ENCODE data around the gene GALNT10. TPM values are rescaled to one million over a fixed set of nuclear protein-coding genes. Genes with fewer than 3 reads are reported as not detected.

Gene GALNT10
- total RNA-seq, 2 donors from 2014 or later = 11.5 to 19.5 TPM

GRCh38 chr5:154371687-154372086 is 181.2 kb downstream of the GALNT10 start:
- intact Hi-C loops (cut with DNase I) = no loop called here
- 53 to 72% methylated on average over 3 of the region's 3 CpGs for WGBS, 2 donors
- ATAC-seq = no peak
- H3K27me3 ChIP-seq = no peaks in the 10 kb centered on the region
- peaks cover 11% of the 10 kb centered on the region for H3K4me1 ChIP-seq
- no peak for DNase-seq
- H3K36me3 ChIP-seq (replicated peaks in 1 of 2; ENCODE audit: insufficient read depth in 1 of 2, low read depth in 2 of 2) = no peaks in the 10 kb centered on the region
- TF ChIP-seq CTCF (IDR thresholded peaks at IDR 0.05) (no peak), POLR2A (IDR thresholded peaks at IDR 0.05) (no peak)
- H3K9me3 ChIP-seq = no peaks in the 10 kb centered on the region
- H3K4me3 ChIP-seq = no peak overlapping the region
- no peak overlapping the region for H3K27ac ChIP-seq

- H3K9me3 ChIP-seq = no peaks in the 10 kb centered on the region
- no peak overlapping the region for H3K27ac ChIP-seq
- intact Hi-C loops (cut with DNase I) = no loop called here
- DNase-seq (no peak), ATAC-seq (no peak)
- WGBS, 2 donors = 94 to 100% methylated on average over 5 of the region's 5 CpGs
- H3K27me3 ChIP-seq = no peaks in the 10 kb centered on the region
- no peak overlapping the region for H3K4me3 ChIP-seq
- H3K4me1 ChIP-seq = peaks cover 11% of the 10 kb centered on the region
- no peaks in the 10 kb centered on the region for H3K36me3 ChIP-seq (replicated peaks in 1 of 2; ENCODE audit: insufficient read depth in 1 of 2, low read depth in 2 of 2)
- no peak for TF ChIP-seq CTCF (IDR thresholded peaks at IDR 0.05)
- TF ChIP-seq POLR2A (IDR thresholded peaks at IDR 0.05) = no peak
Observed at GRCh38 chr5:154372661-154373060, 182.1 kb downstream of the GALNT10 start.

GRCh38 chr5:154373326-154373725 is 182.8 kb downstream of the GALNT10 start:
- H3K9me3 ChIP-seq = no peaks in the 10 kb centered on the region
- no peak for DNase-seq
- peaks cover 5% of the 10 kb centered on the region for H3K4me1 ChIP-seq
- intact Hi-C loops (cut with DNase I) = no loop called here
- H3K36me3 ChIP-seq (replicated peaks in 1 of 2; ENCODE audit: insufficient read depth in 1 of 2, low read depth in 2 of 2) = no peaks in the 10 kb centered on the region
- 91 to 92% methylated on average over 4 of the region's 4 CpGs for WGBS, 2 donors
- no peak for TF ChIP-seq POLR2A (IDR thresholded peaks at IDR 0.05)
- TF ChIP-seq CTCF (IDR thresholded peaks at IDR 0.05) = no peak
- H3K27me3 ChIP-seq = no peaks in the 10 kb centered on the region
- ATAC-seq = no peak
- no peak overlapping the region for H3K27ac ChIP-seq
- no peak overlapping the region for H3K4me3 ChIP-seq

DNA sequence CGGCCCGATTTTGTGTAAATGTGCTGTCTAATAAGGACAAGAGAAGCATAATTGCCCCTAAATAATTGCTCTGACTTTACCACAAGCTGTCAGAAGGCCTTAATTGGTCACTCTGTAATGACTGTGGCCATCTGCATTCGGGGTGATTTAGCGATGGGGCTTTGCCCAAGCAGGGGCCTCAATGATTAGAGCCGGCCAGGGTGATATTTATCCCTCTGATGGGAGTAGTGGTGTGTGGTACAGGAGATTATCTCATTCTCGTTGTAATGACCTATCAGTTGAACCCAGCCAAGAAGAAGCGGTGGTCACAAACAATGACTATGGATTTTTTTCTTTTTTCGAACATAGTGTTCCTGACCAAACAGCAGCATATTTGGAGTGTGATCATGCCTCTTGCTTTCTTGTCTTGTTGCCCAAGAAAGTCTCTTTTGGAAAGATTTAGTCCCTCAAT is 183.2 kb downstream of the GALNT10 start:
- Histone ChIP-seq H3K9me3 (no peaks in the 10 kb centered on the region), H3K27ac (no peak overlapping the region), H3K36me3 (replicated peaks in 1 of 2; ENCODE audit: insufficient read depth in 1 of 2, low read depth in 2 of 2) (no peaks in the 10 kb centered on the region), H3K27me3 (no peaks in the 10 kb centered on the region), H3K4me3 (no peak overlapping the region), H3K4me1 (peaks cover under 1% of the 10 kb centered on the region)
- intact Hi-C loops (cut with DNase I) = no loop called here
- WGBS, 2 donors = 84 to 92% methylated on average over 8 of the region's 8 CpGs
- TF ChIP-seq CTCF (IDR thresholded peaks at IDR 0.05) (no peak), POLR2A (IDR thresholded peaks at IDR 0.05) (no peak)
- DNase-seq = no peak
- ATAC-seq = no peak

- DNase-seq (no peak), ATAC-seq (no peak)
- 93 to 98% methylated on average over 4 of the region's 4 CpGs for WGBS, 2 donors
- TF ChIP-seq POLR2A (IDR thresholded peaks at IDR 0.05) = no peak
- no peak for TF ChIP-seq CTCF (IDR thresholded peaks at IDR 0.05)
- no peaks in the 10 kb centered on the region for H3K27me3 ChIP-seq
- H3K36me3 ChIP-seq (replicated peaks in 1 of 2; ENCODE audit: insufficient read depth in 1 of 2, low read depth in 2 of 2) = no peaks in the 10 kb centered on the region
- no peaks in the 10 kb centered on the region for H3K9me3 ChIP-seq
- no peaks in the 10 kb centered on the region for H3K4me1 ChIP-seq
- intact Hi-C loops (cut with DNase I) = no loop called here
- no peak overlapping the region for H3K4me3 ChIP-seq
- no peak overlapping the region for H3K27ac ChIP-seq
Observed at GRCh38 chr5:154374264-154374663, 183.7 kb downstream of the GALNT10 start.

Data from body of pancreas (tissue), 4 donors.